CD8-positive, alpha-beta memory T cell (primary cell): ENCODE data around the gene LGALS7. TPM values are rescaled to one million over a fixed set of nuclear protein-coding genes. Genes with fewer than 3 reads are reported as not detected.
"Not testable (repeated sequence)": the region's sequence is repeated elsewhere in the genome, so short reads cannot be mapped to it uniquely, and the experiment has no call there.

ENCODE experiments used
- CTCF ChIA-PET: fragments of 350-600 bp; sonication (Branson Sonifier 250); formaldehyde crosslinking; loops from one replicate; lab custom pipeline; 2021; ENCODE audit warnings: antibody characterized with exemption; lab: Charles Lee
- POLR2A ChIA-PET: fragments of 350-600 bp; sonication (Branson Sonifier 250); formaldehyde crosslinking; loops from one replicate; lab custom pipeline; 2021; ENCODE audit warnings: antibody characterized with exemption; lab: Charles Lee
- DNase-seq, 5 donors: peaks; one replicate each; pipeline versions ENCODE4 v3.0.0 to v3.0.0-alpha.2; 2020 to 2022; ENCODE audit warnings: mixed read lengths in 1 of 5
- H3K27ac ChIP-seq: one replicate; pipeline ENCODE4 v1.7.0; 2013; ENCODE audit warnings: low read depth, mild to moderate bottlenecking, low read length, moderate library complexity
- H3K27me3 ChIP-seq: 2 replicates; pipeline ENCODE4 v1.7.0; 2013; ENCODE audit warnings: low read length, mild to moderate bottlenecking; ENCODE audit not compliant: insufficient read depth, poor library complexity, severe bottlenecking
- H3K36me3 ChIP-seq: 2 replicates; pipeline ENCODE4 v1.7.0; 2013; ENCODE audit warnings: mild to moderate bottlenecking, low read length, moderate library complexity; ENCODE audit not compliant: insufficient read depth
- H3K4me1 ChIP-seq: 2 replicates; pipeline ENCODE4 v1.7.0; 2013; ENCODE audit warnings: mild to moderate bottlenecking, low read length, moderate library complexity; ENCODE audit not compliant: insufficient read depth
- H3K4me3 ChIP-seq: 2 replicates; pipeline ENCODE4 v1.7.0; 2013; ENCODE audit warnings: mild to moderate bottlenecking, low read length
- H3K9me3 ChIP-seq: 2 replicates; pipeline ENCODE4 v1.7.0; 2013; ENCODE audit warnings: mild to moderate bottlenecking, low read length
- H3K27ac Mint-ChIP-seq, 8 donors: one replicate each; pipeline ENCODE4 v1.8.0; 2020 to 2021; ENCODE audit warnings: mixed read lengths in 8 of 8, mild to moderate bottlenecking in 6 of 8, inconsistent platforms in 3 of 8, moderate library complexity in 3 of 8
- H3K27me3 Mint-ChIP-seq, 2 donors: one replicate each; pipeline ENCODE4 v1.8.0; 2020 to 2021; ENCODE audit warnings: mixed read lengths in 2 of 2, mild to moderate bottlenecking in 1 of 2, moderate library complexity in 1 of 2
- H3K36me3 Mint-ChIP-seq, 3 donors: one replicate each; pipeline ENCODE4 v1.8.0; 2020 to 2021; ENCODE audit warnings: mixed read lengths in 3 of 3, inconsistent platforms in 1 of 3, mild to moderate bottlenecking in 1 of 3
- H3K4me1 Mint-ChIP-seq, 3 donors: one replicate each; pipeline ENCODE4 v1.8.0; 2020 to 2021; ENCODE audit warnings: mixed read lengths in 3 of 3, inconsistent platforms in 1 of 3, mild to moderate bottlenecking in 1 of 3
- H3K4me3 Mint-ChIP-seq, 7 donors: one replicate each; pipeline ENCODE4 v1.8.0; 2020 to 2021; ENCODE audit warnings: mixed read lengths in 7 of 7, mild to moderate bottlenecking in 6 of 7, moderate library complexity in 4 of 7, inconsistent platforms in 2 of 7
- H3K9me3 Mint-ChIP-seq, 5 donors: one replicate each; pipeline ENCODE4 v1.8.0; 2020 to 2022; ENCODE audit warnings: mixed read lengths in 5 of 5, mild to moderate bottlenecking in 3 of 5, moderate library complexity in 2 of 5, inconsistent platforms in 1 of 5
- polyA plus RNA-seq: library from polyadenylated mRNA; unstranded; fragments of 300-500 nt; fragmentation: Illumina TruSeq; gene quantifications from one replicate; pipeline ENCODE4 v1.2.3, GENCODE V29; 2021
- total RNA-seq, 2 experiments: library from RNA; stranded (reverse); gene quantifications; one replicate each; pipeline ENCODE4 v1.2.3, GENCODE V29; 2021

The LGALS7 gene
- total and polyA plus RNA-seq, 3 experiments from 2014 or later: not detected

GRCh38 chr19:38774181-38774950 is 1.0 kb upstream of the LGALS7 start:
- no peaks in the 10 kb centered on the region for H3K27me3 ChIP-seq
- peaks cover 3% of the 10 kb centered on the region for H3K4me1 ChIP-seq
- H3K27ac ChIP-seq: no peak overlapping the region
- Mint-ChIP-seq H3K4me1 (peaks cover 3 to 5% (median 4%) of the 10 kb centered on the region in 3 donors), H3K27ac (peak overlapping the region in 1 of 8 donors; percentile 15), H3K4me3 (peak overlapping the region in 1 of 7 donors; percentile 50), H3K36me3 (no peaks in the 10 kb centered on the region), H3K9me3 (no peaks in the 10 kb centered on the region), H3K27me3 (no peaks in the 10 kb centered on the region)
- no peak overlapping the region for H3K4me3 ChIP-seq
- ChIA-PET POLR2A (no interaction called here), CTCF (no interaction called here)
- no peak for DNase-seq
- H3K9me3 ChIP-seq: no peaks in the 10 kb centered on the region
- H3K36me3 ChIP-seq: no peaks in the 10 kb centered on the region

DNA sequence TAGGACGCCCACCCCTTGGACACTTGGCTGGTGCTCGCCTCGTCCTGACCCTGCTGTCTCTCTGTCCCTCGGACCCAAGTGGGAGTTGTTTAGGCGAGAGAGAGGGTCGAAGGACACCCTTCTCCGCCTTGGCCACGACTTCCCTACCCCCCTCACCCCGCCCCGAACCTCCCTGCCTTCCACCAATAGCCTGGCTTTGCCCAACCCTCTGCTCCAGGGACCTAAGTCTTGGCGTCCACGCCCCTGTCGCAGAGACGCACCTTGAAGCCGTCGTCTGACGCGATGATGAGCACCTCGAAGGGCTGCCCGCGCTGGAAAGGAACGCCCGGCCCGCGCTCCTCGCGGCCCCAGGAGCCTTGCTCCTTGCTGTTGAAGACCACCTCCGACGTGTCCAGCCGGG is 1.7 kb downstream of the LGALS7 start:
- H3K36me3 Mint-ChIP-seq, H3K4me1 Mint-ChIP-seq, H3K9me3 ChIP-seq, H3K27ac Mint-ChIP-seq, H3K9me3 Mint-ChIP-seq, H3K4me1 ChIP-seq, H3K27ac ChIP-seq, H3K36me3 ChIP-seq, H3K27me3 Mint-ChIP-seq, H3K4me3 ChIP-seq, CTCF ChIA-PET, DNase-seq, H3K27me3 ChIP-seq, H3K4me3 Mint-ChIP-seq, POLR2A ChIA-PET: not testable (repeated sequence)

DNA sequence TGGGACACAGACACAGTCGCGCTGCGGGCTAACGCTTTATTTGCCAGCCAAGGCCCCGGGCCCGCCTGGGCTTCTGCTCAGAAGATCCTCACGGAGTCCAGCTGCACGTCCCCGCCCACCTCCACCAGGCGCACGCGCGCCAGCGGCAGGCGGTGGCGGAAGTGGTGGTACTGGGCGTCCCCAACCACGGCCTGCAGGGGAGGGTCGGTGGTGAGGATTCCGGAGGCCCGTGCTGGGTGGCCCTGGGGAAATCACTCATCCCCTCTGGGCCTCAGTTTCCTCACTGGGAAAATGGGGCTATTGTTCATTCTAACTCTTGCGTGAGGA is 2.4 kb downstream of the LGALS7 start:
- H3K27ac ChIP-seq, H3K36me3 Mint-ChIP-seq, H3K4me3 Mint-ChIP-seq, POLR2A ChIA-PET, H3K27me3 Mint-ChIP-seq, H3K4me3 ChIP-seq, H3K27me3 ChIP-seq, CTCF ChIA-PET, H3K27ac Mint-ChIP-seq, H3K9me3 Mint-ChIP-seq, H3K4me1 Mint-ChIP-seq, H3K4me1 ChIP-seq, H3K9me3 ChIP-seq, H3K36me3 ChIP-seq: not testable (repeated sequence)
- DNase-seq: peak in 1 of 5 donors; percentile 8

GRCh38 chr19:38770228-38770948 is 2.9 kb downstream of the LGALS7 start:
- H3K27ac ChIP-seq, H3K4me1 Mint-ChIP-seq, H3K27me3 ChIP-seq, H3K4me1 ChIP-seq, H3K36me3 Mint-ChIP-seq, H3K4me3 ChIP-seq, H3K36me3 ChIP-seq, H3K27me3 Mint-ChIP-seq, H3K9me3 Mint-ChIP-seq, H3K9me3 ChIP-seq, DNase-seq: not testable (repeated sequence)
- Mint-ChIP-seq H3K27ac (peak overlapping the region in 2 of 8 donors; percentile 88 to 93), H3K4me3 (peak overlapping the region in 2 of 7 donors; percentile 59 to 66)
- ChIA-PET POLR2A (interaction anchor here (1.2 to 1.6 kb wide), 4 partner anchors 36 to 160 kb away, joined by 6 to 17 read pairs (median 7); partner anchors contain the start of genes ECH1, MRPS12 and SARS2), CTCF (interaction anchor here (0.7 to 1.7 kb wide), 22 partner anchors 9 to 163 kb away, joined by 3 to 14 read pairs (median 4); partner anchors contain the start of genes CAPN12, ECH1, LGALS7B and MRPS12)

- H3K9me3 ChIP-seq: no peaks in the 10 kb centered on the region
- Mint-ChIP-seq H3K4me1 (peaks cover 6 to 10% (median 7%) of the 10 kb centered on the region in 3 donors), H3K9me3 (no peaks in the 10 kb centered on the region), H3K36me3 (no peaks in the 10 kb centered on the region), H3K4me3 (peak overlapping the region; percentile 53 to 66 (median 60)), H3K27me3 (no peaks in the 10 kb centered on the region), H3K27ac (peak overlapping the region; percentile 63 to 94 (median 88))
- no peak overlapping the region for H3K4me3 ChIP-seq
- no peaks in the 10 kb centered on the region for H3K27me3 ChIP-seq
- peaks cover 6% of the 10 kb centered on the region for H3K4me1 ChIP-seq
- CTCF ChIA-PET: interaction anchor here (0.7 to 1.7 kb wide), 29 partner anchors 8 to 367 kb away, joined by 3 to 14 read pairs (median 4); partner anchors contain the start of genes CAPN12, ECH1, FAM98C and HNRNPL
- no peaks in the 10 kb centered on the region for H3K36me3 ChIP-seq
- POLR2A ChIA-PET: interaction anchor here (1.0 to 1.6 kb wide), 6 partner anchors 35 to 161 kb away, joined by 5 to 17 read pairs (median 6); partner anchors contain the start of genes ECH1, MRPS12 and SARS2
- peak; percentile 86 to 93 (median 91) for DNase-seq
- H3K27ac ChIP-seq: no peak overlapping the region
These were observed 3.6 kb downstream of the LGALS7 start for GRCh38 chr19:38769635-38770211.

DNA sequence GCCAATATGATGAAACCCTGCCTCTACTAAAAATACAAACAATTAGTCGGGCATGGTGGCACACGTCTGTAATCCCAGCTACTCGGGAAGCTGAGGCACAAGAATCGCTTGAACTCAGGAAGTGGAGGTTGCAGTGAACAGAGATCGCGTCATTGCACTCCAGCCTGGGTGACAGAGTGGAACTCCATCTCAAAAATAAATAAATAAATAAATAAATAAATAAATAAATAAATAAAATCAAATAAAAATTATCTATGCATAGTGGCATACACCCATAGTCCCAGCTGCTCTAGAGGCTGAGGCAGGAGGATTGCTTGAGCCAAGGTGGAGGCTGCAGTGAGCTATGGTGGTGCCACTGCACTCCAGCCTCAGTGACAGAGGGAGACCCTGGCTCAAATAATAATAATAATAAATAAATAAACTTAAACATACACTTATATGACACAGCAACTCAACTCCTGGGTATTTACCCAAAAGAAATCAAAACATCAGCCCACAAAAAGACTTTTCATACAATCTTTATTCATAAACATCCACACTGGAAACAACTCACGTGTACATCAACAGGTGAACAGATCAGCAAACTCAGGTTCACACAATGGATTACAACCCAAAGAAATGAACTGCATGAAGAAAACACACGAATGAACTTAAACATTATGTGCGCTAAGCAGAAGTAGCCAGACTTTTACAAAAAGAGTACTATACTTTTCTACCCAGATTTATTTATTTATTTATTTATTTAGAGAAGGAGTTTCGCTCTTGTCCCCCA is 6.9 kb downstream of the LGALS7 start:
- H3K9me3 Mint-ChIP-seq: no peaks in the 10 kb centered on the region
- H3K4me1 Mint-ChIP-seq: peaks cover 6 to 10% (median 7%) of the 10 kb centered on the region in 3 donors
- no peaks in the 10 kb centered on the region for H3K36me3 Mint-ChIP-seq
- H3K9me3 ChIP-seq: no peaks in the 10 kb centered on the region
- no peak overlapping the region for H3K4me3 Mint-ChIP-seq
- H3K27ac Mint-ChIP-seq: peak overlapping the region in 1 of 8 donors; percentile 46
- H3K36me3 ChIP-seq: no peaks in the 10 kb centered on the region
- POLR2A ChIA-PET: no interaction called here
- DNase-seq: no peak
- H3K27me3 Mint-ChIP-seq: no peaks in the 10 kb centered on the region
- CTCF ChIA-PET: no interaction called here
- no peak overlapping the region for H3K27ac ChIP-seq
- H3K4me1 ChIP-seq: peaks cover 6% of the 10 kb centered on the region
- no peaks in the 10 kb centered on the region for H3K27me3 ChIP-seq
- no peak overlapping the region for H3K4me3 ChIP-seq

DNA sequence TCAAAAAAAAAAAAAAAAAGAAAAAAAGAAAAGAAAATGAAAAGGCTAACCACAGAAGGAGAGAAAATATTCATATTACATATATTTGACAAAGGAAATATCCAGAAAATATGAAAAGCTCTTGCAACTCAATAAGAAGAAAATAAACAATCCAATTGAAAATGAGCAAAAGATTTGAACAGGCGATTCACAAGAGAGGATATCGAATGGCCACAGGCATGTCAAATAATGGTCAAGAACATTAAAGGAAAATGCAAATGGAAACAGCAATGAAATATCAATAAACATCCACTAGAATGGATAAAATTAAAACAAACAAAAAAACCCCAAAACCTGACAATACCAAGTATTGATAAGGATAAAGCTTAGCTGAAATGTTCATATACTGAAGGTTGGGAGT is 8.1 kb downstream of the LGALS7 start:
- Mint-ChIP-seq H3K36me3 (no peaks in the 10 kb centered on the region), H3K4me1 (peaks cover 6 to 10% (median 7%) of the 10 kb centered on the region in 3 donors), H3K27ac (no peak overlapping the region), H3K27me3 (no peaks in the 10 kb centered on the region), H3K9me3 (no peaks in the 10 kb centered on the region), H3K4me3 (peak overlapping the region in 1 of 7 donors; percentile 6)
- ChIA-PET CTCF (no interaction called here), POLR2A (no interaction called here)
- Histone ChIP-seq H3K36me3 (no peaks in the 10 kb centered on the region), H3K9me3 (no peaks in the 10 kb centered on the region), H3K27me3 (no peaks in the 10 kb centered on the region), H3K27ac (no peak overlapping the region), H3K4me3 (no peak overlapping the region), H3K4me1 (peaks cover 6% of the 10 kb centered on the region)
- DNase-seq: no peak
